Esophagus squamous epithelium (tissue), 5 donors: ENCODE results near the gene C9orf85. TPM values are rescaled to one million over a fixed set of nuclear protein-coding genes. Genes with fewer than 3 reads are reported as not detected.

Experiments
- DNase-seq: peaks from one replicate; lab custom pipeline; 2025; lab: John Stamatoyannopoulos, UW
- H3K27ac ChIP-seq, 4 donors: fragments of 200-600 bp; sonication (generic); one replicate each; pipeline ENCODE4 v1.5.1; 2016 to 2019; ENCODE audit warnings: mild to moderate bottlenecking in 1 of 4
- H3K27me3 ChIP-seq, 4 donors: fragments of 200-600 bp; sonication (generic); 1 replicate in 3 of 4; 2 replicates in 1 of 4; pipeline versions ENCODE4 v1.5.1 to v1.6.0; 2017 to 2021; ENCODE audit warnings: antibody characterized with exemption in 1 of 4
- H3K36me3 ChIP-seq, 3 donors: fragments of 200-600 bp; sonication (generic); one replicate each; pipeline ENCODE4 v1.5.1; 2016 to 2019
- H3K4me1 ChIP-seq, 3 donors: fragments of 200-600 bp; sonication (generic); one replicate each; pipeline ENCODE4 v1.5.1; 2017 to 2019
- H3K4me3 ChIP-seq, 4 donors: fragments of 200-600 bp; sonication (generic); 1 replicate in 3 of 4; 2 replicates in 1 of 4; pipeline ENCODE4 v1.5.1; 2016 to 2019; ENCODE audit warnings: mild to moderate bottlenecking in 2 of 4, moderate library complexity in 1 of 4
- H3K9me3 ChIP-seq, 3 donors: fragments of 200-600 bp; sonication (generic); one replicate each; pipeline ENCODE4 v1.5.1; 2016 to 2019
- POLR2A ChIP-seq, 4 donors: fragments of 450-650 bp; IDR thresholded peaks; one replicate each; pipeline ENCODE4 v1.6.1; 2017; ENCODE audit warnings: antibody characterized with exemption in 4 of 4, mild to moderate bottlenecking in 4 of 4, moderate library complexity in 3 of 4
- WGBS, 2 donors: methylation state at CpG; one replicate each; pipeline ENCODE4 v1.1.5; 2018; 5-methylcytosine and 5-hydroxymethylcytosine counted together
- intact Hi-C: fragments of 100-400 bp; cut with DNase I; formaldehyde crosslinking; loops from one replicate; pipeline ENCODE4 v1.15.0; 2022
- total RNA-seq, 4 donors: library from RNA; depleted of rRNA; stranded (reverse); fragments of >200 nt; gene quantifications; one replicate each; pipeline ENCODE4 v1.1.0, GENCODE V29; 2016
- TF ChIP-seq, protein P1 (sequence below), 6 experiments: fragments of 450-650 bp in 4 of 6; fragments of 200-600 bp in 2 of 6; sonication (generic) in 2 of 6; IDR thresholded peaks; one replicate each; pipeline ENCODE4 v1.5.1; 2016 to 2019; ENCODE audit warnings: antibody characterized with exemption in 6 of 6, mild to moderate bottlenecking in 4 of 6, moderate library complexity in 4 of 6
- donor health status: DM: yes; HTN: yes; CAD: no.

The C9orf85 gene
- total RNA-seq, 4 donors from 2014 or later: 9.1 to 12.8 (median 10.4) TPM

DNA sequence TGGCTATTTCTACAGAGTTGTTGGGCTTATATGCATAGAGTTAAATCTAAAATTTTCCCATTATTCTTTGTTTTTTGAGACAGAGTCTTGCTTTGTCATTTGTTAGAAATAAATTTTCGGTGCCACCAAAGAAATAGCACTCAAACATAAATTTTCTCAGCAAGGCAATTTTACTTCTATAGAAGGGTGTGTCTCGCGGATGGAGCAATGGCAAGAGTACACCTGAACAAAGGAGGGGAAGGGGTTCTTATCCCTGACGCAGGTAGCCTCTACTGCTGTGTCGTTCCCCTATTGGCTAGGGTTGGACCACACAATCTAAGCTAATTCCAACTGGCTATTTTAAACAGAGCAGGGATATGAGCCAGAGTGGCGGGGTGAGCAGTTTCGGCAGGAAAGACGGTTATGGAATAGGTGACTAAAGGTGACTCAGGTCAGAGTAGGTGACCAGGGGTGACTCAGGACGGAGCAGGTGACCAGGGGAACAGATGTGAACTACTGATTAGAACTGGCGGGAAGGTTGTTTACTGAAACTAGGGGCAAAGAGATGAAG is 57.2 kb downstream of the C9orf85 start:
- DNase-seq: no peak
- WGBS, 2 donors: 87% methylated on average over 10 of the region's 10 CpGs
- H3K36me3 ChIP-seq: peaks cover 0 to 45% (median 0%) of the 10 kb centered on the region in 3 donors
- peaks cover 0 to 8% (median 3%) of the 10 kb centered on the region in 3 donors for H3K9me3 ChIP-seq
- H3K27ac ChIP-seq: no peak overlapping the region
- H3K27me3 ChIP-seq: no peaks in the 10 kb centered on the region
- no peak overlapping the region for H3K4me3 ChIP-seq
- no peak for TF ChIP-seq POLR2A (IDR thresholded peaks at IDR 0.05)
- TF ChIP-seq, protein P1, sequence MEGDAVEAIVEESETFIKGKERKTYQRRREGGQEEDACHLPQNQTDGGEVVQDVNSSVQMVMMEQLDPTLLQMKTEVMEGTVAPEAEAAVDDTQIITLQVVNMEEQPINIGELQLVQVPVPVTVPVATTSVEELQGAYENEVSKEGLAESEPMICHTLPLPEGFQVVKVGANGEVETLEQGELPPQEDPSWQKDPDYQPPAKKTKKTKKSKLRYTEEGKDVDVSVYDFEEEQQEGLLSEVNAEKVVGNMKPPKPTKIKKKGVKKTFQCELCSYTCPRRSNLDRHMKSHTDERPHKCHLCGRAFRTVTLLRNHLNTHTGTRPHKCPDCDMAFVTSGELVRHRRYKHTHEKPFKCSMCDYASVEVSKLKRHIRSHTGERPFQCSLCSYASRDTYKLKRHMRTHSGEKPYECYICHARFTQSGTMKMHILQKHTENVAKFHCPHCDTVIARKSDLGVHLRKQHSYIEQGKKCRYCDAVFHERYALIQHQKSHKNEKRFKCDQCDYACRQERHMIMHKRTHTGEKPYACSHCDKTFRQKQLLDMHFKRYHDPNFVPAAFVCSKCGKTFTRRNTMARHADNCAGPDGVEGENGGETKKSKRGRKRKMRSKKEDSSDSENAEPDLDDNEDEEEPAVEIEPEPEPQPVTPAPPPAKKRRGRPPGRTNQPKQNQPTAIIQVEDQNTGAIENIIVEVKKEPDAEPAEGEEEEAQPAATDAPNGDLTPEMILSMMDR (IDR thresholded peaks at IDR 0.05): no peak
- intact Hi-C loops: no loop called here
- no peaks in the 10 kb centered on the region for H3K4me1 ChIP-seq

DNA sequence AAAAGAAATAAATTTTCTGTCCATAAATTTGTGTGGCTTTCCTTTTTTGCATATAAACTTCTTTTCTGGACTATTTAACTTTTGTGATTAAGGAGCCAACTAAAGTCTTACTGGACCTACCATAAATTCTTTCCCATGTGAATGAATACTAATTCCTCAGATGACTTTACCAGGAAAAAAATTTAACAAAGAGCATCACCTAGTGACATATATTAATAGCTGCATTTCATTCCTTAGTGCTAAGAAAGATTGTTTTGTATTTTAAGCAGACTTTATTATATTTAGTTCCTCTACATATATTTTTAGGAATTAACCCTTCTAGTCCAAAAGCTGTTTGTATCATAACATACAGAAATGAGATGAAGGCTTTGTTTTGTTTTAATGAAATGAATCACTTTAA is 64.4 kb downstream of the C9orf85 start:
- H3K36me3 ChIP-seq: peaks cover 0 to 34% (median 0%) of the 10 kb centered on the region in 3 donors
- intact Hi-C loops: no loop called here

DNA sequence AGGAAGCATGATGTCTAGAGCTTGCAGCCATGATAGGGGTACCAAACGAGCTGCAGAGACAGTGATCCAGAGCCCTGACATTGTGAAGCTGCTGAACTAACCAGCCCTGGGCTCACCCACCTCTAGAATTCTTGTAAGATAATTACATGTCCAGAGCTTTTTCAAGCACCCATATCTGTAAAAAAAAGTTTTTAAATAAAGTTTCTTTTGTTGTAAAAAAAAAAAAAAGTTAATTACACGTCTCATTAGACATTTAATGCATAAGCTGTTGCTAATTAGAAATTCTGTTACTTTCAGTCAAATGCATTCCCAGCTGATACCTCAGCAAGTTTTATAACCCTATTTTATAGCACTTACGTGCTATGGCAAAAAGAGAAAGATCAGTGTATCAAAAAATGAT is 65.6 kb downstream of the C9orf85 start:
- DNase-seq: no peak
- Histone ChIP-seq H3K4me3 (no peak overlapping the region), H3K27me3 (no peaks in the 10 kb centered on the region), H3K4me1 (no peaks in the 10 kb centered on the region), H3K27ac (no peak overlapping the region), H3K36me3 (peaks cover 0 to 28% (median 0%) of the 10 kb centered on the region in 3 donors), H3K9me3 (no peaks in the 10 kb centered on the region)
- WGBS, 2 donors: 53 to 69% methylated on average over 3 of the region's 3 CpGs
- TF ChIP-seq POLR2A (IDR thresholded peaks at IDR 0.05): no peak
- TF ChIP-seq, protein P1 (IDR thresholded peaks at IDR 0.05): no peak
- intact Hi-C loops: no loop called here

More for the DNA sequence above, 64.4 kb downstream of the C9orf85 start:
- H3K27me3 ChIP-seq: no peaks in the 10 kb centered on the region
- no peak for DNase-seq
- H3K27ac ChIP-seq: no peak overlapping the region
- TF ChIP-seq, protein P1 (IDR thresholded peaks at IDR 0.05): peak in 5 of 6 experiments; percentile 22 to 67 (median 27)
- TF ChIP-seq POLR2A (IDR thresholded peaks at IDR 0.05): no peak
- H3K9me3 ChIP-seq: no peaks in the 10 kb centered on the region
- no peak overlapping the region for H3K4me3 ChIP-seq
- H3K4me1 ChIP-seq: no peaks in the 10 kb centered on the region

DNA sequence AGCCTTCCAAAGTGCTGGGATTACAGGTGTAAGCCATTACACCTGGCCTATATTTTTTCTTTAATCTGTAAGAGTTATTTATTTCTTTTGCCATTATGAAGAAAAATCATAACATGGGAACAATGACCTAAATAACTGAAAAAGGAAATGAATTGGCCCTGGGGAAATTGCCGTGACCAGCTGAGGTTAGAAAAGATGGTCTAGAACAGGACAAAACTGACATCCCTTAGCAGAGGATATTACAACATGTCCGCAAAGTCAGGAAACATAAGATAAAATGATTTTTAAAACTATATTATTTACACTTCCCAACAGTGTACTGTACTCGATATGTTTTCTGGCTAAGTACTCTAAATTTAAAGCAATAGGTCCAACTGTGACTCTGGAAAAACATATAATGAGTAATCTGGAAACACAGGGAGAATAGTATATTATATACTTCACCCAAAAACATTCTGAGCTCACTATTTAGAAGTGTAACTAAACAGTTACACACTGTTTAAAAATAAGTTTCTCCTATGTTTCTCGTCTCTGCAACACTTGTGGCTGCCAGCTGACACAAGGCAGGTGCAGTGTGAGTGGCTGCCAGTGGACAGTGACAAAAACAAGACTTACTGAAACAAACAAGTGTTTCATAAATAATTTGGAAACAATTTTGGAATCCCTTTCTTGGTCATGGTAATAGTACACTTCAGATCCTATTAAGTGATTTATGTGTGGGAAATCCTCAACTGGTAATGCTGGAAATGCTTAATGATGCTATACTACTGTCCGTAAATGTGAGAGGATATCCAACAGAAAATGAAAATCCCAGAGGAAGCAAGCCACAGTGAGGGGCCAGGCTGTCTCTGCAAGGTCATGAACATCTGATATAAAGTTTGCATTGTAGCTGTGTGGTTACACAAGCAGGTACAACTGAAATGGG is 69.1 kb downstream of the C9orf85 start:
- WGBS, 2 donors: 45 to 53% methylated on average over 5 of the region's 5 CpGs
- intact Hi-C loops: no loop called here
- TF ChIP-seq POLR2A (IDR thresholded peaks at IDR 0.05): no peak
- TF ChIP-seq, protein P1 (IDR thresholded peaks at IDR 0.05): no peak
- no peak overlapping the region for H3K27ac ChIP-seq
- H3K9me3 ChIP-seq: no peaks in the 10 kb centered on the region
- no peak overlapping the region for H3K4me3 ChIP-seq
- no peak for DNase-seq
- H3K4me1 ChIP-seq: no peaks in the 10 kb centered on the region
- H3K27me3 ChIP-seq: no peaks in the 10 kb centered on the region
- H3K36me3 ChIP-seq: peaks cover 0 to 16% (median 0%) of the 10 kb centered on the region in 3 donors

DNA sequence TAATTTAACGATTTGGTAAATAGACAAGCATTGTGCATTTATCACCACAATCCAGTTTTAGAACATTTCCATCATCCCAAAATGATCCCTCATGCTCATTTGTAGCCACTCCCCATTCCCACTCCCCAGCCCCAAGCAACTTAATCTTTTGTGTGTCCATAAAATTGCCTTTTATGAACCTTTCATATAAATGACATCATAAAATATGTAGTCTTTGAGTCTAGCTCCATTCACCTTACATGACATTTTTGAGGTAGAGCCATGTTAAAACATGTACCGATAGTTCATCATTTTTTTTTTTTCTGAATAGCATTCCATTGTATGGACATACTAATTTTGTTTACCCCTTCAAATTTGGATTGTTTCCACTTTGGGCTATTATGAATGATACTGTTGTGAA is 70.5 kb downstream of the C9orf85 start:
- Histone ChIP-seq H3K4me1 (no peaks in the 10 kb centered on the region), H3K27me3 (no peaks in the 10 kb centered on the region), H3K36me3 (peaks cover 0 to 16% (median 0%) of the 10 kb centered on the region in 3 donors), H3K9me3 (no peaks in the 10 kb centered on the region), H3K27ac (no peak overlapping the region), H3K4me3 (no peak overlapping the region)
- TF ChIP-seq POLR2A (IDR thresholded peaks at IDR 0.05): no peak
- TF ChIP-seq, protein P1 (IDR thresholded peaks at IDR 0.05): no peak
- no peak for DNase-seq
- intact Hi-C loops: no loop called here
- 57 to 81% methylated on average over 2 of the region's 2 CpGs for WGBS, 2 donors
